LNCAP (cell line): ENCODE results near the gene MFN2.

Experiments used
- TF ChIP-seq, protein P1 (sequence below): fragments of 450-650 bp; IDR thresholded peaks from 2 replicates; pipeline ENCODE4 v1.5.1; 2017; ENCODE audit warnings: mild to moderate bottlenecking

The MFN2 gene

DNA sequence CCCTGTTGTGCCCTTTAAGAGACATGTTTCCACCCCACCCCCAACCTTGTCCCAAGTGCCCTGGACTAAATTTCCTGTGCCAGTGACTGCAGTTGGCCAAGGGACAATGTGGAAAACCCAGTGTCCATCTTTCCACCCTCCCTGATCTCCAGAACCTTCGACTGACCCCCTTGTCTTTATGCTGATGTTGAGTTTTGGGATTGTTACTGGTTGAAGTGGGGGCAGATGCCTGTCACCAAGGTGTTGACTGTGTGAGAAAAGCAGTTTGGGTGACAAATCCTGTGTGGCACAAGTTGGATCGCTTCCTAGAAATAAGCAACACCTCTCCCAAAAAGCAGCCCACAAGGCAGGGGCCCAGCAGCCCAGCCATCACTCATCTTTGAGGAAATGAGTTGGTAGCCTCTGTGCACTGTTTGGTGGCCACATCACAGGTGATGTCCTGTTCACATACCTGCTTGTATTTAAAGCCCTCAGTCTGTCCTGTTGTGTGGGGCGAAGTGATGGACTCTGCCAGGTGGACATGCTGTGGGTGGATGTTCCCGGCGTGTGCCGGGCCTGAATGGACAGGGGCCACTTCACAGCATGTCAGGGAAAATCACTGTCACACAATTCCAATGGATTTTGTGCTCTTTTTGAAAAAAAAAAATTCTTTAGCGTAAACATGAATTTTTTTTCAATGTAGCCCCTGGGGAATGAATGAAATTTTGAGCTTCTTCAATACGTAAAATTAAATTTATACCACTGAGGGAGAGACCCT is 32.5 kb downstream of the MFN2 start:
- TF ChIP-seq, protein P1, sequence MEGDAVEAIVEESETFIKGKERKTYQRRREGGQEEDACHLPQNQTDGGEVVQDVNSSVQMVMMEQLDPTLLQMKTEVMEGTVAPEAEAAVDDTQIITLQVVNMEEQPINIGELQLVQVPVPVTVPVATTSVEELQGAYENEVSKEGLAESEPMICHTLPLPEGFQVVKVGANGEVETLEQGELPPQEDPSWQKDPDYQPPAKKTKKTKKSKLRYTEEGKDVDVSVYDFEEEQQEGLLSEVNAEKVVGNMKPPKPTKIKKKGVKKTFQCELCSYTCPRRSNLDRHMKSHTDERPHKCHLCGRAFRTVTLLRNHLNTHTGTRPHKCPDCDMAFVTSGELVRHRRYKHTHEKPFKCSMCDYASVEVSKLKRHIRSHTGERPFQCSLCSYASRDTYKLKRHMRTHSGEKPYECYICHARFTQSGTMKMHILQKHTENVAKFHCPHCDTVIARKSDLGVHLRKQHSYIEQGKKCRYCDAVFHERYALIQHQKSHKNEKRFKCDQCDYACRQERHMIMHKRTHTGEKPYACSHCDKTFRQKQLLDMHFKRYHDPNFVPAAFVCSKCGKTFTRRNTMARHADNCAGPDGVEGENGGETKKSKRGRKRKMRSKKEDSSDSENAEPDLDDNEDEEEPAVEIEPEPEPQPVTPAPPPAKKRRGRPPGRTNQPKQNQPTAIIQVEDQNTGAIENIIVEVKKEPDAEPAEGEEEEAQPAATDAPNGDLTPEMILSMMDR, result no peak

DNA sequence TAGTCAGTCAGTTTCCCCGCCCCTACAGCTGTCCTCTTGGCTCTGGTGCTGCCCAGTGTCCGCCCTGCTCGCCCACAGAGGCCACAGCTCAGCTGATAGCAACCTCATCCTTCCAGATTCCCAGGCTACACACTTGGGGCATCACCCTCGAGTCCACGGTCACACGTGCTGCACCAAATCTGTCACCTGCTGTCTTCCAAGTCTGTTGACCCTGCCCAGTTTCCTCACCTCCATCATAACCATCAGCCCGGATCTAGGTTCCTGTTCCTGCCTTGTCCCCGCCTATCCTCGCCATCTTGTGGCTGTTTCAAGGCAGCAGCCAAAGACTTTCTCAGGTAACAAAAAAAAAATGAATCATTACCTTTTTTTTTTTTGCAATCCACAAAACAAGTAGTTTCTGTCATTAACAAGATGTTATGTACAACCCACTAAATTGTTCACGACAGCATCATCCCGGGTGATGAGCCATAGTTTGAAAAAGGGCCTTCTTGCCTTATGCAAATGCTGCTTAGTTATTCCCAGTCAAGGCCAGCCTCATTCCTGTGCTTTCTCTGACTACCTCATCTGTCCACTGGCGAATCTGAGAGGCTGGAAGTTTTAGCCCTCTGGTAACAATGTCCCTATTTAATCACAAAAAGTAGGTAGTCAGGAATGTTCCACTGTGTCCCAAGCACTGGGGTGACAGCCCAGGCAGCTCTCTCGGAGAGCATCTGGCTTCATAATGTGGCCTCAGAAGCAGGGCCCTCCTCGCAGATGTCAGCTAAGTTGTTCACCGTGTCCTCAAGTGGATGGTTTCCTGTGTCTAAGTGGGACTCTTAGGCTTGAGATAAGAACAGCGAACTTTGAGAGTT is 34.1 kb downstream of the MFN2 start:
- TF ChIP-seq, protein P1, result no peak

DNA sequence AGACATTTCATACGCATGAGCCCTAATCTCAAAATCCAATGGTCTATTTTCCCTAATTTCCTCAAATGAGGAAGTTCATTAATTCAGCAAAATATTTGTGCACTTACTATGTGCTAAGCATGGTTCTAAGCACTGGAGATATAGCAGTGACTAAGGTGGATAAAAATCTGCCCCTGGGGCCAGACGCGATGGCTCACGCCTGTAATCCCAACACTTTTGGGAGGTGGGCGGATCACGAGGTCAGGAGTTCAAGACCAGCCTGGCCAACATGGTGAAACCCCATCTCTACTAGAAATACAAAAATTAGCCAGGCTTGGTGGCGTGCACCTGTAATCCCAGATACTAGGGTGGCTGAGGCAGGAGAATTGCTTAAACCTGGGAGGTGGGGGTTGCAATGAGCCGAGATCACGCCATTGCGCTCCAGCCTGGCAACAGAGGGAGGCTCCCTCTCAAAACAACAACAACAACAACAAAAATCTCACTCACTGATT is 34.8 kb downstream of the MFN2 start:
- TF ChIP-seq, protein P1, result no peak

DNA sequence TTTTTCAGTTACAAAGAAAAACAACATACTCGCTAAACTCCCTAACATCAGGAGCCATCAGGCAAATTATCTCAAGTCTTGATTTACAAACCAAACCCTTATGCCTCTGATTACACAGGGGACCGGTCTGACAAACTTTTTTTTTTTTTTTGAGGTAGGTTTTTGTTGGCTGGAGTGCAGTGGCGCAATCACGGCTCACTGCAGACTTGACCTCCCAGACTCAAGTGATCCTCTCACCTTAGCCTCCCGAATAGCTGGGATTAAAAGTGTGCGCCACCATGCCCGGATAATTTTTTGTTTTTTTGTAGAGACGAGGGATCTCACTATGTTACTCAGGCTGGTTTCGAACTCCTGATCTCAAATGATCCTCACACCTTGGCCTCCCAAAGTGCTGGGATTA is 35.3 kb downstream of the MFN2 start:
- TF ChIP-seq, protein P1, result no peak

DNA sequence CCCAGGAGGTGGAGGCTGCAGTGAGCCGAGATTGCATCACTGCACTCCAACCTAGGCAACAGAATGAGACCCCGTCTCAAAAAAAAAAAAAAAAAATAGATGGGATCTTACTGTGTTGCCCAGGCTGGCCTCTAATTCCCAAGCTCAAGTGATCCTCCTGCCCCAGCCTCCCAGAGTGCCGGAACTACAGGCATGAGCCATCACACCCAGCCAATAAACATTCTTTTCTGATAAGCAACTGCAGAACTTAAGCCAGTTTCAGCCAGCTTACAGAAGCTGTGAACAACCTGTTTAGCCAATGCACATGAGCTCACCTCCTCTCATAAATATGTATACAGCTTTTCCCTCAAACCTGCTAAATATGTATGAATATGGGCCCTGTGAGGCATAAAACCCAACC is 35.9 kb downstream of the MFN2 start:
- TF ChIP-seq, protein P1, result no peak

DNA sequence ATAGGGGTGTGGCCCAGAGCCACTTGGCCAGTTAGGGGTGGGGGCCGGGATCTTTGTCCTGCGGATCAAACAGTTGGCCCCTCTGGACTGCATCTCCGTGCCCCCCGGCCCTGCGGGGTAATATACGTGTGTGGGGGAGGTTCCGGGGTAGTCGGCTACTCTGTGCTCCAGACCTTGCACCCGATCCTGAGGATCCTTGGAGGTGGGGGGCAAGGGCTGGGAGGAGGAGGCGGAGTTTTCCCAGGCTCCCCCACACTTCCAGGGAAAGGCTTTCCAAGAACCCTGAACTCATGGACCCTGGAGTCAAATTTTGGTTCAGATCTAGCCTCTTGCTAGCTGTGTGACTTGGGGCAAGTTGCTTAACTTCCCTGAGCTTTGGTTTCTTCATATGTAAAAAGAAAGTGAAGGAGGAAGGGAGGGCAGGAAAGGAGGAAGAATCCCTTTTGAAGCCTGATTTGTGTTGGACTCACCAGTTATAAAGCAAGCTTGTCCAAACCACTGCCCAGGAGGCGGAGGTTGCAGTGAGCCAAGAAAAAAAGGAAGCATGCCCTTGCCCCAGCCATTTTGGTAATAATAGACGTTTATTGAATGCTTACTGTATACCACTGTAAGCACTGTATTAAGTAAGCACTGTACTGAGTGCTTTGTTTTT is 39.7 kb downstream of the MFN2 start:
- TF ChIP-seq, protein P1, result no peak

DNA sequence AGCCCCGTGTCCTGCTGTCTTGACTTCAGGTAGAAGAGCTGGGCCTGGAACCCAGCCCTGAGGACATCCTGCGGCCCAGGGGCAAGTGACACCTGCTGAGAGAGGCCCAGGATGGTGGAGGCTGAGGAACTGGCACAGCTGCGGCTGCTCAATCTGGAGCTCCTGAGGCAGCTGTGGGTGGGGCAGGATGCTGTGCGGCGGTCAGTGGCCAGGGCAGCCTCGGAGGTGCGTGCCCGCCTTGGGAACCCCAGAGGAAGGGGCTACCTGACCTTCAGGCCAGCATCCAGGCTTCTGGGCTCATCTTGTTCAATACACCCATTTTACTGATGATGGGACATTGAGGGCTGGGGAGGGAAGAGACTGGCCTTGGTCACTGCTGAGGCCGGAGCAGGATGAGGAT is 41.4 kb downstream of the MFN2 start:
- TF ChIP-seq, protein P1, result no peak
